Endometrial microvascular endothelial cells (primary cell): ENCODE measurements around the gene LPIN2. TPM values are rescaled to one million over a fixed set of nuclear protein-coding genes. Genes with fewer than 3 reads are reported as not detected.
"Not testable (repeated sequence)": the region's sequence is repeated elsewhere in the genome, so short reads cannot be mapped to it uniquely, and the experiment has no call there.

ENCODE experiments used
- in situ Hi-C: cut with HindIII; loops from 2 replicates; pipeline ENCODE4 v1.10.0; 2017; ENCODE audit warnings: low sequenced_read_pairs, low pct_unique_long_range_greater_than_20kb; ENCODE audit errors: inconsistent ontology term
- total RNA-seq: library from RNA; depleted of rRNA; stranded (reverse); fragments of >200 nt; gene quantifications from one replicate; pipeline ENCODE4 v1.2.3, GENCODE V29; 2015; ENCODE audit errors: inconsistent ontology term

LPIN2 gene
- total RNA-seq, result 41.8 TPM

GRCh38 chr18:3013024-3013804 lies at the start of gene LPIN2:
Gene LPIN2, minus strand, starts transcription at chr18:3013144. Its CDS starts 52,304 bp downstream, at chr18:2960840.
- in situ Hi-C loops, result no loop called here

DNA sequence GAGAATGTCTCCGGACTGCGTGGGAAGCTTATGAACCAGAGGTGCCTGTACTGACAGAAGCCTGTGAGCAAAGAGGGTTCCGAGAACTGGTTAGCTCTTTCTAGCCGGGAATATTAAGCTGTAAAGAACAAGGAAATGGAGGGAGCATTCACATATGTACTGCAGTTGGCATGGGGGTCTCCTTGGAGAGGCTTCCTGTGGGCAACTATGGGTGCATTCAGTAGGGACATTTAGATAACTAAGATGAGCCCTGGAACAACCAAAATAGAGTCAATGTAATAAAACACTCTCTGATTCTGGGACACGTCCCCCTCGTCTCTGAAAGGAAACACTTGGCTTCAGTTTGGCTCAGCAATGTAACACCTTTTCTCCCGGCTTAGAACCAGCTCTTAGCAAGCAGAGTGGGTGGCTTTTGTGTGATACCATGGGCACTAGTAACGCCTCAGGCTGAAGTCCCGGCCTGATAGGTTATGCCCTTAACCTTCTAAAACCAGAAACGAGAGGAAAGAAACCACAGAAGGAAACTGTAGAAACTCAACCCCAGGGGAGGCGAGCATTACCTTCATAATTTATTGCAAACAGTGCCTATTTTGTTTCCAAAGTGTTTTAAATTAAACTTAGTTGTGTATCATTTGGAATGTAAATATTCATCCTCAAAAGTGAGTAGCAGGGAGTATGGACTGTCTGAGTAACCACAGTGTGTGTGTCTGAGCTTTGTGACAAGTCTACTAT lies 48.8 kb upstream of the LPIN2 start:
- in situ Hi-C loops, result no loop called here

GRCh38 chr18:3060667-3061580 lies 48.0 kb upstream of the LPIN2 start:
- in situ Hi-C loops, result no loop called here

DNA sequence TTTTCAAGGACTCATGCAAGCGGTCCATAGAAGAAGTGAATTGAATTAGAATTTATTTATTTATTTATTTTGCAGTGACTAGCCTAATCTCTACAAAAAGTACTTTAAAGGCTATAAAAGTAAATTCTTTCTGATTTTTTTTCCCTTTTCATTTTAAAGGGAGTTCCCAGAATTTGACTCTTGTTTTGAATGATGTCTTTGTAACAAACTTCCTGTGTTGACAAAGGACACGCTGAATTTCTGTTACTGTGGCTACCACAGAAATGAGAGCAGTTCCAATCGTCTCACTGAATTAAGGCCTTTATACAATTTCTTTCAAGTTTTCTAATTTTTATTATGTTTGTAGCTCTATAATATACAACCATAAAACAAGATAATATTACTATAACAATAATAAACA lies 46.3 kb upstream of the LPIN2 start:
- in situ Hi-C loops, result no loop called here

- in situ Hi-C loops, result no loop called here
Observed at GRCh38 chr18:3058328-3059191, 45.6 kb upstream of the LPIN2 start.

GRCh38 chr18:3057526-3057925 lies 44.6 kb upstream of the LPIN2 start:
- in situ Hi-C loops, result no loop called here

- in situ Hi-C loops, result no loop called here
Observed at GRCh38 chr18:3056311-3056710, 43.4 kb upstream of the LPIN2 start.

- in situ Hi-C loops, result no loop called here
Observed at GRCh38 chr18:3055816-3056215, 42.9 kb upstream of the LPIN2 start.

- in situ Hi-C loops, result no loop called here
Observed at GRCh38 chr18:3055186-3055728, 42.3 kb upstream of the LPIN2 start.

DNA sequence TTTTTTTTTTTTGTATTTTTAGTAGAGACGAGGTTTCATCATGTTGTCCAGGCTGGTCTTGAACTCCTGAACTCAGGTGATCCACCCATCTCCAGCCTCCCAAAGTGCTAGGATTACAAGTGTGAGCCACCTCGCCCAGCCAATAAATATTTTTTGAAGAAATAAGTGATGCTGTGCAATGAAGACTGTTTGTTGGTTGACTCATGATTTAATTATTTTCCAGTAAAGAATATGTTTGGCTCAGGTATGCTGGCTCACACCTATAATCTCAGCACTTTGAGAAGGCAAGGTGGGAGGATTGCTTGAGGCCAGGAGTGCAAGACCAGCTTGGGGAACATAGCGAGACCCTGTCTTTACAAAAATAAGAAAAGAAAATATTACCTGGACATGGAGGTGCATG lies 41.8 kb upstream of the LPIN2 start:
- in situ Hi-C loops, result no loop called here

DNA sequence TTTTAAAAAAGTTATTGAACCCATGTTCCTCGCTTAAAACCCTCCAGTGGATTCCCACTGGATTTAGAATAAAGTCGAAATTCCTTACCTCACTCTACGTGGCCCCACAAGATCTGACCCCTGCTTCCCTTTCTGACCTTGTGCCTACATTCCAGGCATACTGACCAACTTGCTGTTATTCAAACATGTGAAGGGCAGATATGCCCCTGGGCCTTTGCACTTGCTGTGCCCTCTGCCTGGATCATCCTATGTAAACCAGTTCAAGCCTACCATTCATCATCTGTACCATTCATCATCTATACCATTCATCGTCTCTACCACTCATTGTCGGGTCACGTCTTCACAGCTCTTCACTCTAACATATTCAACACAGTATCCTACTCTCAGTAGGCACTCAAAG lies 41.3 kb upstream of the LPIN2 start:
- in situ Hi-C loops, result no loop called here

DNA sequence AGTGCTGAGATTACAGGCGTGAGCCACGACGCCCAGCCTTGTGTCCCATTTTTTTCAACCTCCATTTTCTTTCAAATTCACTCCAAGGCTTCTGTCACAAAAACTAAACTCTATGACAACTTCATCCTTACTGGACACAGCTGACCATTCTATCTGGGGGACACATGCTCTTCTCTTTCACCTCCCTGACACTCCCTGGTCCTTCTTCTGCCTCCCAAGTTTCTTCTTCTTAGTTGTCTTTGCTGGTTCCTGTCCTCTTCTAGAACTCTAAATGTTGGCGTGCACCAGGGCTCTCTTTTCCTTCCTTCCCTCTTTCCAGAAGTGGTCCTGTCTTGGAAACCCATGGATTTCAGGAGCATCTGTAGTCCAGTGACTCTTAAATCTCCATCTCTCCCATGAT lies 40.1 kb upstream of the LPIN2 start:
- in situ Hi-C loops, result no loop called here

GRCh38 chr18:3052411-3052758 lies 39.4 kb upstream of the LPIN2 start:
- in situ Hi-C loops, result no loop called here

- in situ Hi-C loops, result no loop called here
Observed at GRCh38 chr18:3051718-3052410, 38.9 kb upstream of the LPIN2 start.

DNA sequence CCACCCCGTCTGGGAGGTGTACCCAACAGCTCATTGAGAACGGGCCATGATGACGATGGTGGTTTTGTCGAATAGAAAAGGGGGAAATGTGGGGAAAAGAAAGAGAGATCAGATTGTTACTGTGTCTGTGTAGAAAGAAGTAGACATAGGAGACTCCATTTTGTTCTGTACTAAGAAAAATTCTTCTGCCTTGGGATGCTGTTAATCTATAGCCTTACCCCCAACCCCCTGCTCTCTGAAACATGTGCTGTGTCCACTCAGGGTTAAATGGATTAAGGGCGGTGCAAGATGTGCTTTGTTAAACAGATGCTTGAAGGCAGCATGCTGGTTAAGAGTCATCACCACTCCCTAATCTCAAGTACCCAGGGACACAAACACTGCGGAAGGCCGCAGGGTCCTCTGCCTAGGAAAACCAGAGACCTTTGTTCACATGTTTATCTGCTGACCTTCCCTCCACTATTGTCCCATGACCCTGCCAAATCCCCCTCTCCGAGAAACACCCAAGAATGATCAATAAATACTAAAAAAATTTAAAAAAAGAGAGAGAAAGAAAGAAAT lies 37.0 kb upstream of the LPIN2 start:
- in situ Hi-C loops, result not testable (repeated sequence)

- in situ Hi-C loops, result no loop called here
Observed at GRCh38 chr18:3048820-3049349, 35.9 kb upstream of the LPIN2 start.

- in situ Hi-C loops, result no loop called here
Observed at GRCh38 chr18:3048121-3048520, 35.2 kb upstream of the LPIN2 start.
